GM18907 (cell line): ENCODE measurements around the gene TRAPPC12.
"Not testable (repeated sequence)": the region's sequence is repeated elsewhere in the genome, so short reads cannot be mapped to it uniquely, and the experiment has no call there.

Source experiments
- ATAC-seq: cut with Tn5 transposase; IDR thresholded peaks from one replicate; pipeline ENCODE4 v1.9.1; 2021; ENCODE audit warnings: mild to moderate bottlenecking, moderate library complexity; ENCODE audit not compliant: unreplicated experiment

The TRAPPC12 gene

GRCh38 chr2:3379647-3380534 lies at the start of gene TRAPPC12:
Gene TRAPPC12 (plus strand): TSS chr2:3379694. CDS start chr2:3387624, 7,930 bp downstream.
- ATAC-seq = peak; percentile 80

- ATAC-seq = no peak
These were observed 47.4 kb upstream of the TRAPPC12 start for GRCh38 chr2:3332133-3332532.

GRCh38 chr2:3334392-3335345 lies 44.8 kb upstream of the TRAPPC12 start:
- no peak for ATAC-seq

- no peak for ATAC-seq
These were observed 42.6 kb upstream of the TRAPPC12 start for GRCh38 chr2:3336844-3337243.

- no peak for ATAC-seq
These were observed 41.2 kb upstream of the TRAPPC12 start for GRCh38 chr2:3338340-3338739.

- ATAC-seq = no peak
These were observed 39.4 kb upstream of the TRAPPC12 start for GRCh38 chr2:3340144-3340543.

- ATAC-seq = no peak
These were observed 38.2 kb upstream of the TRAPPC12 start for GRCh38 chr2:3341336-3341735.

- ATAC-seq = no peak
These were observed 37.2 kb upstream of the TRAPPC12 start for GRCh38 chr2:3342324-3342723.

GRCh38 chr2:3343012-3343411 lies 36.5 kb upstream of the TRAPPC12 start:
- ATAC-seq = no peak

GRCh38 chr2:3344897-3345296 lies 34.6 kb upstream of the TRAPPC12 start:
- ATAC-seq = no peak

GRCh38 chr2:3345621-3346020 lies 33.9 kb upstream of the TRAPPC12 start:
- no peak for ATAC-seq

GRCh38 chr2:3348767-3349166 lies 30.7 kb upstream of the TRAPPC12 start:
- no peak for ATAC-seq

- no peak for ATAC-seq
These were observed 30.2 kb upstream of the TRAPPC12 start for GRCh38 chr2:3349211-3349693.

- no peak for ATAC-seq
These were observed 24.5 kb upstream of the TRAPPC12 start for GRCh38 chr2:3354986-3355385.

GRCh38 chr2:3355951-3356569 lies 23.4 kb upstream of the TRAPPC12 start:
- ATAC-seq = no peak

GRCh38 chr2:3356799-3357198 lies 22.7 kb upstream of the TRAPPC12 start:
- no peak for ATAC-seq

- ATAC-seq = not testable (repeated sequence)
These were observed 22.0 kb upstream of the TRAPPC12 start for GRCh38 chr2:3357446-3357845.

GRCh38 chr2:3357926-3358325 lies 21.6 kb upstream of the TRAPPC12 start:
- no peak for ATAC-seq

GRCh38 chr2:3361518-3362389 lies 17.7 kb upstream of the TRAPPC12 start:
- ATAC-seq = no peak

- no peak for ATAC-seq
These were observed 14.3 kb upstream of the TRAPPC12 start for GRCh38 chr2:3365219-3365618.
